PC-3 (cell line): ENCODE data around the gene CCL22. TPM values are rescaled to one million over a fixed set of nuclear protein-coding genes. Genes with fewer than 3 reads are reported as not detected.

Experiments
- ATAC-seq: fragments of 200-7000 bp; cut with Tn5 transposase; 2 replicates; pipeline ENCODE4 v1.9.1; 2020; ENCODE audit warnings: mild to moderate bottlenecking, moderate library complexity
- BruUV-seq: library from RNA; stranded (reverse); fragments of 400-500 nt; replicated peaks from 2 replicates; lab custom pipeline; 2021; lab: Mats Ljungman, UMichigan
- CTCF ChIA-PET: fragments of 300-600 bp; sonication (Branson Sonifier 250); formaldehyde crosslinking; loops from one replicate; lab custom pipeline; 2022; ENCODE audit warnings: antibody characterized with exemption; lab: Charles Lee
- POLR2A ChIA-PET: fragments of 300-600 bp; sonication (Branson Sonifier 250); formaldehyde crosslinking; loops from one replicate; lab custom pipeline; 2022; ENCODE audit warnings: antibody characterized with exemption; ENCODE audit not compliant: unreplicated experiment; lab: Charles Lee
- DNase-seq: peaks from one replicate; pipeline ENCODE4 v3.0.0-alpha.2; 2015
- H2AFZ ChIP-seq: fragments of 300-600 bp; sonication (generic); 2 replicates; pipeline ENCODE4 v1.6.0; 2016; ENCODE audit warnings: antibody characterized with exemption, low read length
- H3F3A ChIP-seq: fragments of 300-600 bp; sonication (generic); one replicate; pipeline ENCODE4 v1.6.0; 2017; ENCODE audit warnings: antibody characterized with exemption, low read length, control low read depth, mild to moderate bottlenecking; ENCODE audit not compliant: unreplicated experiment
- H3K27ac ChIP-seq: fragments of 300-600 bp; sonication (generic); 2 replicates; pipeline ENCODE4 v1.5.1; 2016; ENCODE audit warnings: mild to moderate bottlenecking, low read length
- H3K27me3 ChIP-seq: fragments of 300-600 bp; sonication (generic); 2 replicates; pipeline ENCODE4 v1.6.1; 2016; ENCODE audit warnings: low read length, mixed read lengths
- H3K36me3 ChIP-seq: fragments of 300-600 bp; sonication (generic); 2 replicates; pipeline ENCODE4 v1.6.1; 2016; ENCODE audit warnings: low read depth, mixed run types, low read length, mixed read lengths
- H3K4me1 ChIP-seq: fragments of 300-600 bp; sonication (generic); 2 replicates; pipeline ENCODE4 v1.5.1; 2016; ENCODE audit warnings: low read length; ENCODE audit not compliant: insufficient read depth
- H3K4me2 ChIP-seq: fragments of 300-600 bp; sonication (generic); 2 replicates; pipeline ENCODE4 v1.6.0; 2016; ENCODE audit warnings: low read length
- H3K4me3 ChIP-seq: fragments of 300-600 bp; sonication (generic); 2 replicates; pipeline ENCODE4 v1.5.1; 2016; ENCODE audit warnings: mild to moderate bottlenecking, low read length, mixed read lengths
- H3K79me2 ChIP-seq: fragments of 300-600 bp; sonication (generic); 2 replicates; pipeline ENCODE4 v1.6.1; 2017; ENCODE audit warnings: low read length, mixed read lengths
- H3K9ac ChIP-seq: fragments of 300-600 bp; sonication (generic); 2 replicates; pipeline ENCODE4 v1.6.0; 2016; ENCODE audit warnings: mild to moderate bottlenecking, low read length
- H3K9me2 ChIP-seq: fragments of 300-600 bp; sonication (generic); replicated peaks from 2 replicates; pipeline ENCODE4 v1.6.1; 2016; ENCODE audit warnings: mixed run types, low read length, mixed read lengths
- H3K9me3 ChIP-seq: fragments of 300-600 bp; sonication (generic); 2 replicates; pipeline ENCODE4 v1.6.1; 2016; ENCODE audit warnings: low read length, mixed read lengths
- H4K20me1 ChIP-seq: fragments of 300-600 bp; sonication (generic); 2 replicates; pipeline ENCODE4 v1.6.1; 2016; ENCODE audit warnings: low read length, mixed read lengths
- CTCF ChIP-seq: fragments of 300-600 bp; sonication (generic); conservative IDR thresholded peaks from 2 replicates; pipeline ENCODE4 v1.5.1; 2017; ENCODE audit warnings: antibody characterized with exemption, low read depth, mild to moderate bottlenecking, low read length
- EZH2 ChIP-seq: fragments of 300-600 bp; sonication (generic); IDR thresholded peaks from one replicate; pipeline ENCODE4 v1.6.1; 2017; ENCODE audit warnings: antibody characterized with exemption, mild to moderate bottlenecking, low read length; ENCODE audit not compliant: unreplicated experiment
- EZH2phosphoT487 ChIP-seq: fragments of 300-600 bp; sonication (generic); IDR thresholded peaks from 2 replicates; pipeline ENCODE4 v1.6.1; 2018; ENCODE audit warnings: mild to moderate bottlenecking, antibody characterized with exemption, low read length, borderline replicate concordance
- intact Hi-C: fragments of 100-400 bp; cut with micrococcal nuclease; formaldehyde crosslinking; loops from 2 replicates; pipeline ENCODE4 v1.9.0; 2023
- total RNA-seq: library from RNA; depleted of rRNA; stranded (reverse); fragments of >200 nt; gene quantifications from 2 replicates; pipeline ENCODE4 v1.2.3, GENCODE V29; 2014

CCL22 gene
- total RNA-seq, 1 experiment from 2014 or later, result not detected

DNA sequence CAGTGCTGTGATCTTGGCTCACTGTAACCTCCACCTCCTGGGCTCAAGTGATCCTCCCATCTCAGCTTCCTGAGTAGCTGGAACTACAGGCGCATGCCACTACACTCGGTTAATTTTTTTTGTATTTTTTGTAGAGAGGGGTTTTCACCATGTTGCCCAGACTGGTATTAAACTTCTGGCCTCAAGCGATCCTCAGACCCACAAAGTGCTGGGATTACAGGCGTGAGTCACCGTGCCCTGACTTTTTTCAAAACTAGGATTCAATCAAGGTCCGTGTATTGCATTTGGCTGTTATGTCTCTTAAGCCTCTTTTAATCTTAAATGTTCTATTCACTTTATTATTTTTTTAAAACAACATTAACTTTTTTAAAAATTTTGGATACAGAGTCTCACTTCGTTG lies 4.3 kb upstream of the CCL22 start:
- no peaks in the 10 kb centered on the region for H3K9me2 ChIP-seq
- H3K4me1 ChIP-seq, result 0 out of 2 replicates have a peak, but pooled peaks cover 5% of the 10 kb centered on the region
- DNase-seq, result no peak
- intact Hi-C loops, result no loop called here
- H3K9ac ChIP-seq, result no peak overlapping the region
- ChIA-PET CTCF (no interaction called here), POLR2A (no interaction called here)
- no peaks in the 10 kb centered on the region for H3K9me3 ChIP-seq
- no peaks in the 10 kb centered on the region for H3K79me2 ChIP-seq
- no peaks in the 10 kb centered on the region for H3K27me3 ChIP-seq
- no peak overlapping the region for H3K4me3 ChIP-seq
- no peaks in the 10 kb centered on the region for H4K20me1 ChIP-seq
- no peaks in the 10 kb centered on the region for H3K36me3 ChIP-seq
- TF ChIP-seq EZH2phosphoT487, result no peak
- no peak for TF ChIP-seq CTCF
- TF ChIP-seq EZH2, result no peak
- H3K4me2 ChIP-seq, result no peak overlapping the region
- BruUV-seq, result no TSS peak
- no peak overlapping the region for H3K27ac ChIP-seq
- ATAC-seq, result no peak
- no peaks in the 10 kb centered on the region for H3F3A ChIP-seq
- no peak overlapping the region for H2AFZ ChIP-seq

GRCh38 chr16:57355898-57356414 lies 2.6 kb upstream of the CCL22 start:
- no peaks in the 10 kb centered on the region for H3K27me3 ChIP-seq
- no peaks in the 10 kb centered on the region for H3K79me2 ChIP-seq
- no peaks in the 10 kb centered on the region for H3F3A ChIP-seq
- no peaks in the 10 kb centered on the region for H3K9me3 ChIP-seq
- H4K20me1 ChIP-seq, result no peaks in the 10 kb centered on the region
- H3K4me3 ChIP-seq, result no peak overlapping the region
- no peak overlapping the region for H3K4me2 ChIP-seq
- ATAC-seq (no peak), DNase-seq (no peak)
- no peaks in the 10 kb centered on the region for H3K36me3 ChIP-seq
- H3K9ac ChIP-seq, result no peak overlapping the region
- ChIA-PET POLR2A (no interaction called here), CTCF (no interaction called here)
- TF ChIP-seq EZH2phosphoT487, result no peak
- TF ChIP-seq CTCF, result no peak
- TF ChIP-seq EZH2, result no peak
- H3K27ac ChIP-seq, result no peak overlapping the region
- no peaks in the 10 kb centered on the region for H3K9me2 ChIP-seq
- no peak overlapping the region for H2AFZ ChIP-seq
- H3K4me1 ChIP-seq, result 0 out of 2 replicates have a peak, but pooled peaks cover 5% of the 10 kb centered on the region
- intact Hi-C loops, result no loop called here
- BruUV-seq, result no TSS peak

GRCh38 chr16:57356547-57356946 lies 2.0 kb upstream of the CCL22 start:
- CTCF ChIA-PET, result no interaction called here
- Histone ChIP-seq H3K9me2 (no peaks in the 10 kb centered on the region), H3K9ac (no peak overlapping the region), H3K4me3 (no peak overlapping the region), H3K4me2 (no peak overlapping the region), H2AFZ (no peak overlapping the region), H3K27me3 (no peaks in the 10 kb centered on the region), H3K9me3 (no peaks in the 10 kb centered on the region), H3F3A (no peaks in the 10 kb centered on the region), H3K36me3 (no peaks in the 10 kb centered on the region), H4K20me1 (no peaks in the 10 kb centered on the region), H3K27ac (no peak overlapping the region), H3K4me1 (0 out of 2 replicates have a peak, but pooled peaks cover 5% of the 10 kb centered on the region), H3K79me2 (no peaks in the 10 kb centered on the region)
- no peak for ATAC-seq
- intact Hi-C loops, result no loop called here
- DNase-seq, result no peak
- POLR2A ChIA-PET, result no interaction called here
- no peak for TF ChIP-seq EZH2phosphoT487
- TF ChIP-seq CTCF, result no peak
- TF ChIP-seq EZH2, result no peak
- no TSS peak for BruUV-seq
